ENCODE data around the gene SLC25A1.

The SLC25A1 gene

DNA sequence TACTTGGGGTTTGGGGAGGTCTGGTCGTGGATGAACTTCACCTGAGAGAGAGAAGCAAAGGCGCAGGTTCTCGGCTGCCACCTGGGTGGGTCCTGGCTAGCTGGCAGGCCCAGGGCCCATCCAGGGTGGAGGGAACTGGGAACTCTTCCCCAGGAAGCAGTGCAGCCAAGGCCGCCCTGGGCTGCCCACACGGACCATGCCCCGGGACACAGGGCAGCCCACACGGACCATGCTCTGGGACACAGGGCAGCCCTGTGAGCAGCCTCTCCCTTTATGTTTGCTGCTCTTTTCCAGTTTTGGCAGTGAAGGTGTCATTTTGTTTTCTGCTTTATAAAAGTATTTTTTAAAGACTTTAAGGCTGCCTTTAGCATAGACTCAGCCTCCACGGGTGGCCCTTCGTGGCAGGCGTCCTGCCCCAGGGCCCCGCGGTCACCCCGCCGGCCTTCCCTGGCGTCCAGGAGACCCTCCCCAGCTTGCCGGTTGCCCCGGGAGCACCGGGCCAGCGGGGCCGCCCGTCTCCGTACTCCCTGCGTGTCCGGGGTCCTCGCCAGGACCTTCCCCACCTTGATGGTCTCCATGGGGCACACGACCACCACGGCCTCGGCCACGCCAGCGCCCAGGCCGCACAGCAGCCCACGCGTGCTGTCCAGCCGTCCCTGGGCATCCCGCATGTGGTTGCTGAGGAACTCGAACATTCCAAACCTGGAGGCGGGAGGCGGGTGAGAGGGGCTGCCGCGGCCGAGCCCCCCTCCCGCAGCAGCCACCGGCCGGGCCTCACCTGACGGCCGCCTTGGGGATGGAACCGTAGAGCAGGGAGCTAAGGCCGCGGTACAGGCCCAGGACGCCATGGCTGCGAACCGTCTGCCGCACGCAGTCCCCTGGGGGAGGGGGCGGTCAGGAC lies 1.1 kb downstream of the SLC25A1 start:
- TF ChIP-seq, protein P1, sequence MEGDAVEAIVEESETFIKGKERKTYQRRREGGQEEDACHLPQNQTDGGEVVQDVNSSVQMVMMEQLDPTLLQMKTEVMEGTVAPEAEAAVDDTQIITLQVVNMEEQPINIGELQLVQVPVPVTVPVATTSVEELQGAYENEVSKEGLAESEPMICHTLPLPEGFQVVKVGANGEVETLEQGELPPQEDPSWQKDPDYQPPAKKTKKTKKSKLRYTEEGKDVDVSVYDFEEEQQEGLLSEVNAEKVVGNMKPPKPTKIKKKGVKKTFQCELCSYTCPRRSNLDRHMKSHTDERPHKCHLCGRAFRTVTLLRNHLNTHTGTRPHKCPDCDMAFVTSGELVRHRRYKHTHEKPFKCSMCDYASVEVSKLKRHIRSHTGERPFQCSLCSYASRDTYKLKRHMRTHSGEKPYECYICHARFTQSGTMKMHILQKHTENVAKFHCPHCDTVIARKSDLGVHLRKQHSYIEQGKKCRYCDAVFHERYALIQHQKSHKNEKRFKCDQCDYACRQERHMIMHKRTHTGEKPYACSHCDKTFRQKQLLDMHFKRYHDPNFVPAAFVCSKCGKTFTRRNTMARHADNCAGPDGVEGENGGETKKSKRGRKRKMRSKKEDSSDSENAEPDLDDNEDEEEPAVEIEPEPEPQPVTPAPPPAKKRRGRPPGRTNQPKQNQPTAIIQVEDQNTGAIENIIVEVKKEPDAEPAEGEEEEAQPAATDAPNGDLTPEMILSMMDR (IDR thresholded peaks at IDR 0.05; ENCODE audit: low read depth, low read length) = no peak
- H3K4me3 ChIP-seq (replicated peaks in 1 of 2; ENCODE audit: low read depth in 2 of 2, low read length in 2 of 2) = peak overlapping the region; percentile 55 to 73
- DNase-seq (ENCODE audit: low read depth in 2 of 2) = no peak

DNA sequence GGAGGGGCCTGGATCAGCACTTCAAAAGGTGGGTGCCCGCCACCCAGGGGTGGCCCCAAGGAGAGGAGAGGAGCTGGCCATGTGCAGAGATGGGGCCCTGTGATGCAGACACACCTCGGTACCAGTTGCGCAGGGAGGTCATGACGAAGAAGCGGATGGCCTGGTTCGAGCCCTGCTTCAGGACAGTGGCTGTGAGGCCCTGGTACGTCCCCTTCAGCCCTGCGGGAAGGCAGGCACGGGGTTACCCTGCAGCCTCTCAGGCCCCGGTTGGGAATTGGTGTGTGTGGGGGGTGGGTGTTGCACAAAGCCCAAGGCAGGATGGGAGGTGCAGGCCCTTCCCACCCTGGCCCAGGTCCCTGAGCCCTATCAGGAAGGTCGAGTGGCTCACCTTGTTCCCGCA lies 1.8 kb downstream of the SLC25A1 start:
- peak overlapping the region; percentile 55 to 73 for H3K4me3 ChIP-seq (replicated peaks in 1 of 2; ENCODE audit: low read depth in 2 of 2, low read length in 2 of 2)

DNA sequence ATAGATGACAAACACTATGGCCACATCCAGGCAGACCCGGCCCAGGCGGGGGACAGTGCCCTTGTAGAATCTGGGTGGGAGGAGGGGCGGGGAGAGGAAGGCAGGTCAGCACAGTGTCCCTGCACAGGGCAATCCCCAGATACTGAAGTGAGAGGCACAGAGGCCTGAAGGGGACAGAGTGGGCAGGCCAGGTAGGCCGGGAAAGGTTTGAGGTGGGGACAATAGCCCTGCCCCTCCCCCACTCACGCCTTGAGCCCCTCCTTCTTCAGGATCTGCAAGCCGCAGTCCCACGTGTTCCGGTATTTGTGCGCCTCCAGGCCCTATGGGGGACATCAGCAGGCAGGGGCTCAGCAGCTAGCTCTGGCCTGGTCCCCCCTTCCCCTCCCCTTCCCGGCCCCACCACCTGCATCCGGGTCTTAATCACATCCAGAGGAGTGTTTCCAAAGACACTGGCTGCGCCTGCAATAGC lies 2.3 kb downstream of the SLC25A1 start:
- TF ChIP-seq, protein P1 (IDR thresholded peaks at IDR 0.05; ENCODE audit: low read depth, low read length) = no peak
- DNase-seq (ENCODE audit: low read depth in 2 of 2) = no peak
- H3K4me3 ChIP-seq (replicated peaks in 1 of 2; ENCODE audit: low read depth in 2 of 2, low read length in 2 of 2) = no peak overlapping the region

More for the DNA sequence above, 1.8 kb downstream of the SLC25A1 start:
- TF ChIP-seq, protein P1 (IDR thresholded peaks at IDR 0.05; ENCODE audit: low read depth, low read length) = no peak
- DNase-seq (ENCODE audit: low read depth in 2 of 2) = no peak

DNA sequence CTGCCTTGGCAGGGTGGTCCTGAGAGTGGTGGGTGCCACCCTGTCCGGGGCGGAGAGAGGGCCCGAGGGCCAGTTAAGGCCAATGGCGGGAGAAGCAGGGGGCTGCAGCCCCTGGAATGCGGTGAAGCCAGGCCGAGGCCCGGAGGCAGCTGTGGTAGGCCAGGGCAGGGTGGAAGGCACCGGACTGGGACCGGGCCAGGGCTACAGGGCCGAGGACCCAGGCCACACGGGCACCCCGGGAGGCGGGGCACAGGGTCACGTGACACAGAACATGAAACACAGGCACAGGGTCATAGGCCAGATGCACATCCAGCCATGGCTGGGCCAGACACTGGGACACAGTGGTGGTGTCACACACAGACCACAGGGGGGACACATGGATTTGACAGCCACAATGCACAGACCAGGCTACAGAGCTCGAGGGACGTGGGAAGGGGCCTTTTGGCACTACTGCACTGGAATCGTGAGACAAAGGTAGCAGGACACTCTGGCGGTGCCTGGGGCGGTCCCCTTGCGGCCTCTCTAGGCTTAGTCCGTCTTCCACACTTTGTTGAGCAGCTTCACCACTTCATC lies 2.8 kb downstream of the SLC25A1 start:
- TF ChIP-seq, protein P1 (IDR thresholded peaks at IDR 0.05; ENCODE audit: low read depth, low read length) = no peak
- DNase-seq (ENCODE audit: low read depth in 2 of 2) = no peak
- H3K4me3 ChIP-seq (replicated peaks in 1 of 2; ENCODE audit: low read depth in 2 of 2, low read length in 2 of 2) = no peak overlapping the region

DNA sequence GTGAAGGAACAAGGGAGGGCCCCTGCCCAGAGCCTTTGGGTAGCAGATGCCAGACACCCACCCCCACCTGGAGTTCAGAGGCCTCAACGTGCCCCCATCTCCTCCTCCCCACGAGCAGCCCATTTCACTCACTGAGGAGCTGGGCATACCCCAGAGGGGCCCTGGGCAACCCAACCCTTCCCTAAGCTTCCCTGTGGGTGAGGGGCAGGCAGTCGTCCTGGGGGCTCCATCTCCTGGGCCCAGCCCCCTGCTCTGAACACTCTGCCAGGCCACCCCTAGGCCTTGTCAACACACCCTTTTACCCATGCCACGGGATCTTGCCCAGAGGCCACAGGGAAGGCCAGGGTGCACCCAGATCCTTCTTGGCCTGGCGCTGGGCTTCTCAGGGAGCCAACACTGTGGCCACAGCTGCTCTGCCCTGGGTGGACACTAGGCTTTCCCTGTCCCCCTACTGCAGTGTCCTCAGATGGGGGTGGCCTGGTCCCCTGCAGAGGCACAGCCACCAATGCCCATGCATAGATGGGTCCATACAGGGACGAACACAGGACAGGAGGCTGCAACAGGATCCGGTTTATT lies 3.4 kb downstream of the SLC25A1 start:
- TF ChIP-seq, protein P1 (IDR thresholded peaks at IDR 0.05; ENCODE audit: low read depth, low read length) = no peak
- no peak for DNase-seq (ENCODE audit: low read depth in 2 of 2)
- H3K4me3 ChIP-seq (replicated peaks in 1 of 2; ENCODE audit: low read depth in 2 of 2, low read length in 2 of 2) = no peak overlapping the region

DNA sequence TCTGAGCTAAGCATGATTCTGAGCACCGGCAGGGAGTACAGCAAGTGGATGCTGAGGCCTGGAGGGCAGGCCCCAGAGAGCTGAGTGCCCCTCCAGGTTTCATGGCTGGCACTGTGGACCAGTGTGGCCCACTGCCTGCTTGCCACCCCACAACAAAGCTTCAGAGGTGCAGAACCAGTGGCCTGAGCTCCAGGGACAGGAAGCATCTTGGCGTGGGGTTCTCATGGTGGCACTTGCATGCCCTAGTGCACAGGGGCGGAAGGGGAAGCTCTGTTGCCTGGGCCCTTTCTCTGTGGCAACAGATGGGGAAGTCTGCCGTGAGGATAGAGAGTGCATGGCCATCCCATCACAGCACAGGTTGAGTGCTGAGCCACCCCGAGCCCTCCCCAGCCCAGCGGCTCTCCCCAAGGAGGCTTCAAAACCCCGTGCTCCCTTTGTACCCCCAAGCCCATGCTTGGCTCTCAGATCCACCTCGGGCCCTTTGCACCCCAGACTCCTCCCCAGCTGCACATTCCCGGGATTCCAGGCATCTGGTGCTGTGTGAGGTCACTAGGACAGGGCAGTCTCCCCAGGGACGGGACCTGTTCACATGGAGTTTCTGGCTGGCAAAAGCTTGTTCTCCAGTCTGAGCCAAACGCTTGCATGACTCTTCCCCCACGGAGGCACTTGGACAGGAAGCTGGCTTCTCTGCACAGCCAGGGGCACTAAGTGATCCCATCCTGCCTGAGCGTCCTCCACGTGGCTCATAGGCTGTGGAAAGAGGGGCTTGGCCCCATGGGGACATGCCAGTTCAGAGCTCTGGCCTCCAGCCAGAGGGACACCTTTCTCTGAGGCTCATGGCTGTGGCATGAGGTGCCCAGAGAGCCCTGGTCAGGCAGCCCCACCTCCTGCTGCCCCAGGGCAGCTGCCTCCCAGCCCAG lies 4.2 kb downstream of the SLC25A1 start:
- H3K4me3 ChIP-seq (replicated peaks in 1 of 2; ENCODE audit: low read depth in 2 of 2, low read length in 2 of 2) = no peak overlapping the region
- DNase-seq (ENCODE audit: low read depth in 2 of 2) = peak; percentile 89 to 91
- TF ChIP-seq, protein P1 (IDR thresholded peaks at IDR 0.05; ENCODE audit: low read depth, low read length) = no peak
